Measurements from ENCODE around the gene LRRC74B.
"Not testable (repeated sequence)": the region's sequence is repeated elsewhere in the genome, so short reads cannot be mapped to it uniquely, and the experiment has no call there.

LRRC74B gene

GRCh38 chr22:21091220-21091619, 45.5 kb downstream of the LRRC74B start:
- H3K27ac Mint-ChIP-seq; H3K36me3 Mint-ChIP-seq (ENCODE audit: low read depth); H3K27me3 Mint-ChIP-seq; H3K4me1 Mint-ChIP-seq (ENCODE audit: low read depth); H3K4me3 Mint-ChIP-seq; H3K9me3 Mint-ChIP-seq: not testable (repeated sequence)

DNA sequence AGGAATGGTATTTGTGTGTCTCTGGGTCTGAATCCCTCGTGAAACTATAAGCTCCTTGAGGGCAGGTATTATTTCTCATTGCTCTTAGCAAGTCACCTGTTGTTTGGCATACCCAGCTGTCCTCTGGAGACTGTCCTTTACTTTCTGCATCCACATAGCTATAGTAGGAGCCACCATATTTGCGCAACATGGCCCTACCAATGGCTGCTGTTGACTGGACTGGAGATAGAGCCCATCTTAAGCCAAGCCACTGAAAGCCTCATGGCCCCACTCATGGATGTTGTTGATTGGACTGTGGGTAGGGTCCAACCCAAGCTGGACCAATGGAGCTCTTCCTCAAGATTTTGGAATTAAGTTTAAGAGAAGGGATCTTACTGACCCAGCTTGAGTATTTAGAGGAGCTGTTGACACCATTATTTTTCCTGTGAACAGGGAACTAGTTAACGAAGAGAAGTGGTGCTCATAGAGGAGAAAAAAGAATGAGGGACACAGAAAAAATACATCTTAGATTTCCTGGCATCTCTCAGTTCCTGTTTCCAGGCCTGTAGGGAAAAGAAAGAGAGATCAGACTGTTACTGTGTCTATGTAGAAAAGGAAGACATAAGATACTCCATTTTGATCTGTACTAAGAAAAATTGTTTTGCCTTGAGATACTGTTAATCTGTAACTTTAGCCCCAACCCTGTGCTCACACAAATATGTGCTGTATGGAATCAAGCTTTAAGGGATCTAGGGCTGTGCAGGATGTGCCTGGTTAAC, 47.2 kb downstream of the LRRC74B start:
- no peaks in the 10 kb centered on the region for H3K4me1 Mint-ChIP-seq (ENCODE audit: low read depth)
- no peak overlapping the region for H3K27ac Mint-ChIP-seq
- H3K9me3 Mint-ChIP-seq: no peaks in the 10 kb centered on the region
- no peak overlapping the region for H3K4me3 Mint-ChIP-seq
- H3K36me3 Mint-ChIP-seq (ENCODE audit: low read depth): no peaks in the 10 kb centered on the region
- peaks cover 4% of the 10 kb centered on the region for H3K27me3 Mint-ChIP-seq

GRCh38 chr22:21093555-21094137, 47.9 kb downstream of the LRRC74B start:
- not testable (repeated sequence) for H3K4me3 Mint-ChIP-seq; H3K27me3 Mint-ChIP-seq; H3K27ac Mint-ChIP-seq; H3K9me3 Mint-ChIP-seq; H3K4me1 Mint-ChIP-seq (ENCODE audit: low read depth); H3K36me3 Mint-ChIP-seq (ENCODE audit: low read depth)

- H3K9me3 Mint-ChIP-seq: no peaks in the 10 kb centered on the region
- H3K27me3 Mint-ChIP-seq: peaks cover 5% of the 10 kb centered on the region
- H3K27ac Mint-ChIP-seq: no peak overlapping the region
Measured at GRCh38 chr22:21094911-21095772, 49.4 kb downstream of the LRRC74B start.

DNA sequence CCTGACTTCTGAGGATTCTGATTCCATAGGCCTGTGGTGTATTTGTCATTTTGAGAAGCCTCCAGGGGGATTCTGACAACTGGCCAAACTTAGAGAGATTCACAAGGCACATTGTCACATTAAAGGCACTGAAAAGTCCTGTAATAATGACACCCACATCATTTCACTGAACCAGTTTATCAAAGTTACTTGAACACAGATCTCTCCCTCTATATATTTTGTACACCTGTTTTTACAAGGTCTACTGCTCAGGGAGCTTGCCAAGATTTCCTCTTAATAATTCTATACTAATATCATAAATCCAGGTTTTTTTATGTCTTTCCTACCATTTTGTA, 50.0 kb downstream of the LRRC74B start:
- H3K27ac Mint-ChIP-seq: no peak overlapping the region
- no peaks in the 10 kb centered on the region for H3K9me3 Mint-ChIP-seq
- no peak overlapping the region for H3K4me3 Mint-ChIP-seq
- H3K36me3 Mint-ChIP-seq (ENCODE audit: low read depth): no peaks in the 10 kb centered on the region
- H3K4me1 Mint-ChIP-seq (ENCODE audit: low read depth): no peaks in the 10 kb centered on the region
- H3K27me3 Mint-ChIP-seq: peaks cover 4% of the 10 kb centered on the region

More at GRCh38 chr22:21094911-21095772, 49.4 kb downstream of the LRRC74B start:
- no peaks in the 10 kb centered on the region for H3K4me1 Mint-ChIP-seq (ENCODE audit: low read depth)
- H3K36me3 Mint-ChIP-seq (ENCODE audit: low read depth): no peaks in the 10 kb centered on the region
- H3K4me3 Mint-ChIP-seq: no peak overlapping the region

DNA sequence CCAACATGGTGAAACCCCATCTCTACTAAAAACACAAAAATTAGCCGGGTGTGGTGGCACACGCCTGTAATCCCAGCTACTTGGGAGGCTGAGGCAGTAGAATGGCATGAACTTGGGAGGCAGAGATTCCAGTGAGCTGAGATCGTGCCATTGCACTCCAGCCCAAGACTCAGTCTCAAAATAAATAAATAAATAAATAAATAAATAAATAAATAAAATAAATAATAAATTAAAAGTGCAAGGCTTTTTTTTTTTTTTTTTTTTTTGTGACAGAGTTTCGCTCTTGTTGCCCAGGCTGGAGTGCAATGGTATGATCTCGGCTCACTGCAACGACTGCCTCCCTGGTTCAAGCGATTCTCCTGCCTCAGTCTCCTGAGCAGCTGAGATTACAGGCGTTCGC, 51.1 kb downstream of the LRRC74B start:
- H3K9me3 Mint-ChIP-seq; H3K36me3 Mint-ChIP-seq (ENCODE audit: low read depth); H3K27me3 Mint-ChIP-seq; H3K4me1 Mint-ChIP-seq (ENCODE audit: low read depth); H3K4me3 Mint-ChIP-seq; H3K27ac Mint-ChIP-seq: not testable (repeated sequence)

GRCh38 chr22:21098099-21098671, 52.4 kb downstream of the LRRC74B start:
- Mint-ChIP-seq H3K36me3 (ENCODE audit: low read depth) (no peaks in the 10 kb centered on the region), H3K4me3 (no peak overlapping the region), H3K4me1 (ENCODE audit: low read depth) (peaks cover 11% of the 10 kb centered on the region), H3K9me3 (no peaks in the 10 kb centered on the region), H3K27me3 (peaks cover 11% of the 10 kb centered on the region), H3K27ac (no peak overlapping the region)

GRCh38 chr22:21099578-21099977, 53.8 kb downstream of the LRRC74B start:
- no peaks in the 10 kb centered on the region for H3K9me3 Mint-ChIP-seq
- H3K4me1 Mint-ChIP-seq (ENCODE audit: low read depth): peaks cover 11% of the 10 kb centered on the region
- no peaks in the 10 kb centered on the region for H3K36me3 Mint-ChIP-seq (ENCODE audit: low read depth)
- peaks cover 20% of the 10 kb centered on the region for H3K27me3 Mint-ChIP-seq
- H3K4me3 Mint-ChIP-seq: no peak overlapping the region
- no peak overlapping the region for H3K27ac Mint-ChIP-seq

GRCh38 chr22:21100149-21101032, 54.6 kb downstream of the LRRC74B start:
- H3K36me3 Mint-ChIP-seq (ENCODE audit: low read depth): no peaks in the 10 kb centered on the region
- H3K27ac Mint-ChIP-seq: no peak overlapping the region
- H3K9me3 Mint-ChIP-seq: no peaks in the 10 kb centered on the region
- peaks cover 11% of the 10 kb centered on the region for H3K4me1 Mint-ChIP-seq (ENCODE audit: low read depth)
- no peak overlapping the region for H3K4me3 Mint-ChIP-seq
- peaks cover 24% of the 10 kb centered on the region for H3K27me3 Mint-ChIP-seq

DNA sequence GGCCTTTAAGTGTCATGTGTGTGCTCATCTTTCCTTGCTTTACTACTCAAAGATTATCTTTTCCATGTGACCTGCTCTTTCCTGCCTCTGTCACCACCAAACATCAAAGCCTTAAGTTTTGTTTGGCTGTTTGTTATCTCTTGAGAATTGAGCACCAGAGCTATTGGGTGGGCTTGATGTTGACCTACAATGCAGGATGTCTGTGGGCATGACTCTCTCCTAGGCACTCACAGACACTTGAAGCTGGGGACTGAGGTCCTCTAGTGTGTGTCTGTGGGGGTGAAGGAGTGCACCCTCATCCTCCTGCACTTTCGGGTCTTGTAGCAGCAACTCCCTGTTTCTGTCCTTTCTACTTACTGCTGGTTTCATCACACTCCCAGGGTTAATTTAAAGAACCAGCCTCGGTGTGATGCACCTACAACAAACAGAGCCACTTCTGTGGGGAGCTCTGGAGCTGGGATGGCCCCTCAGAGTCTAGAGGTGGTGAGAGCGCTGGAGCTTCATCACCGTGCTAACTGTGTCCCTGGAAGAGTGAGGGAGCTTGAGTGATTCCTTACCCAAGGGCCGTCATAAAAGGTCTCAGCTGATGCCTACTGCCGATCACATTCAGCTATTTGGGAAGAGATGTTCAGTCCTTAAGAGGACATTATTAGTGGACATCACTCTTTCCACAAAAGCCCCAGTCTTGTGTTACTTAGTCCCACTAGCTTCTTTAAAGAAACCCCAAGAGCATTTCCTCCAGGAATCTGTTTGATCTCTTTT, 56.3 kb downstream of the LRRC74B start:
- H3K4me3 Mint-ChIP-seq: no peak overlapping the region
- H3K27ac Mint-ChIP-seq: no peak overlapping the region
- peaks cover 29% of the 10 kb centered on the region for H3K27me3 Mint-ChIP-seq
- H3K36me3 Mint-ChIP-seq (ENCODE audit: low read depth): no peaks in the 10 kb centered on the region
- no peaks in the 10 kb centered on the region for H3K9me3 Mint-ChIP-seq
- peaks cover 11% of the 10 kb centered on the region for H3K4me1 Mint-ChIP-seq (ENCODE audit: low read depth)

GRCh38 chr22:21102659-21103267, 57.0 kb downstream of the LRRC74B start:
- Mint-ChIP-seq H3K27me3 (peaks cover 31% of the 10 kb centered on the region), H3K9me3 (no peaks in the 10 kb centered on the region), H3K36me3 (ENCODE audit: low read depth) (no peaks in the 10 kb centered on the region), H3K4me1 (ENCODE audit: low read depth) (peaks cover 11% of the 10 kb centered on the region), H3K4me3 (peak overlapping the region; percentile 14), H3K27ac (no peak overlapping the region)

GRCh38 chr22:21103633-21104032, 57.9 kb downstream of the LRRC74B start:
- H3K9me3 Mint-ChIP-seq: no peaks in the 10 kb centered on the region
- H3K27ac Mint-ChIP-seq: no peak overlapping the region
- peaks cover 26% of the 10 kb centered on the region for H3K27me3 Mint-ChIP-seq
- no peaks in the 10 kb centered on the region for H3K36me3 Mint-ChIP-seq (ENCODE audit: low read depth)
- no peak overlapping the region for H3K4me3 Mint-ChIP-seq
- H3K4me1 Mint-ChIP-seq (ENCODE audit: low read depth): peaks cover 11% of the 10 kb centered on the region

DNA sequence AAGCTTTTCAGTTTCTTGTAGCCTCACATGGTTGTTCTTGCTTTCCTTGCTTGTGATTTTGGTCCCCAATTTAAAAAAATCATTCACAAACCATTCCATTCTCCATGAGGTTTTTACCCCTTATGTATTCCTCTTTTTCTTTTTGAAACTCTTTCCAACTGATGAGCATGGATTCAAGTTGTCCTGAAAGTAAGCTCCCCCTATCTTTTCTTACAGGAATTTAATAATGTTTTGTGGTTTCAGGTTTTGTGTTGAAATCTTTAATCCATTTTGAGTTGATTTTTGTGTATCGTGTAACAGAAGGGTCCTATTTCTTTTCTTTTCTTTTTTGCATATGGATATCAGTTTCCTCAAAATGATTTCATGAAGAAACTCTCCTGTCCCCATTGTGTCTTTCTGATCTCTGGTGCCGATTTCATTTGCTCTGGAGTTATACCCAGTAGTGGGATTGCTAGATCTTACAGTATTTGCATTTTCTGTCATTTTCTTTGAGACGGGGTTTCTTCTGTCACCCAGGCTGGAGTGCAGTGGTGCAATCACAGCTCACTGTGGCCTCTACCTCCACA, 58.5 kb downstream of the LRRC74B start:
- H3K27me3 Mint-ChIP-seq: peaks cover 26% of the 10 kb centered on the region
- H3K27ac Mint-ChIP-seq: no peak overlapping the region
- H3K4me3 Mint-ChIP-seq: no peak overlapping the region
- H3K9me3 Mint-ChIP-seq: no peaks in the 10 kb centered on the region
- no peaks in the 10 kb centered on the region for H3K36me3 Mint-ChIP-seq (ENCODE audit: low read depth)
- H3K4me1 Mint-ChIP-seq (ENCODE audit: low read depth): peaks cover 11% of the 10 kb centered on the region
